HG02642 (cell line): ENCODE measurements around the gene PCDHA3.
"Not testable (repeated sequence)": the region's sequence is repeated elsewhere in the genome, so short reads cannot be mapped to it uniquely, and the experiment has no call there.

ENCODE experiments used
- ATAC-seq: cut with Tn5 transposase; IDR thresholded peaks from one replicate; pipeline ENCODE4 v1.9.1; 2021; ENCODE audit warnings: mild to moderate bottlenecking; ENCODE audit not compliant: unreplicated experiment, poor library complexity

Gene PCDHA3

GRCh38 chr5:140849831-140850634 lies 49.2 kb downstream of the PCDHA3 start:
- ATAC-seq = not testable (repeated sequence)
